Sigmoid colon (tissue), 7 donors: Measurements from ENCODE around the gene TCIRG1. TPM values are rescaled to one million over a fixed set of nuclear protein-coding genes. Genes with fewer than 3 reads are reported as not detected.

Source experiments
- DNase-seq: peaks from one replicate; pipeline ENCODE4 v3.0.0-alpha.2; 2019
- H3K27ac ChIP-seq, 4 donors: fragments of 200-600 bp; sonication (generic); one replicate each; pipeline ENCODE4 v1.5.1; 2016 to 2019; ENCODE audit warnings: mild to moderate bottlenecking in 1 of 4
- H3K27me3 ChIP-seq, 3 donors: fragments of 200-600 bp; sonication (generic); one replicate each; pipeline ENCODE4 v1.5.1; 2019; ENCODE audit warnings: mild to moderate bottlenecking in 1 of 3
- H3K36me3 ChIP-seq, 4 donors: fragments of 200-600 bp; sonication (generic); one replicate each; pipeline ENCODE4 v1.5.1; 2016 to 2019
- H3K4me1 ChIP-seq, 4 donors: fragments of 200-600 bp; sonication (generic); one replicate each; pipeline ENCODE4 v1.5.1; 2017 to 2019
- H3K4me3 ChIP-seq, 4 donors: fragments of 200-600 bp; sonication (generic); one replicate each; pipeline ENCODE4 v1.5.1; 2017 to 2019; ENCODE audit warnings: mild to moderate bottlenecking in 2 of 4, moderate library complexity in 1 of 4
- H3K9me3 ChIP-seq, 4 donors: fragments of 200-600 bp in 3 of 4; sonication (generic) in 3 of 4; one replicate each; pipeline versions ENCODE4 v1.5.1 to v1.6.1; 2013 to 2019
- EP300 ChIP-seq, 4 donors: sonication (generic); formaldehyde crosslinking; IDR thresholded peaks; one replicate each; pipeline ENCODE4 v1.6.1; 2017; ENCODE audit warnings: antibody characterized with exemption in 4 of 4
- POLR2A ChIP-seq, 2 donors: fragments of 450-650 bp; IDR thresholded peaks; one replicate each; pipeline ENCODE4 v1.6.1; 2016; ENCODE audit warnings: antibody characterized with exemption in 2 of 2, mild to moderate bottlenecking in 2 of 2, moderate library complexity in 2 of 2
- POLR2AphosphoS5 ChIP-seq, 4 donors: sonication (generic); formaldehyde crosslinking; IDR thresholded peaks; one replicate each; pipeline ENCODE4 v1.6.1; 2017; ENCODE audit warnings: antibody characterized with exemption in 4 of 4
- WGBS, 2 donors: extraction: QIAGEN DNeasy Blood & Tissue Kit; methylation state at CpG; one replicate each; pipeline ENCODE4 v1.1.7; 2013; 5-methylcytosine and 5-hydroxymethylcytosine counted together
- intact Hi-C: fragments of 100-400 bp; cut with DNase I; formaldehyde crosslinking; loops from one replicate; pipeline ENCODE4 v1.15.1; 2023
- polyA plus RNA-seq, 3 donors: library from polyadenylated mRNA; stranded (reverse); fragments of 200-250 nt; gene quantifications; one replicate each; pipeline ENCODE4 v1.2.3, GENCODE V29; 2013
- total RNA-seq, 4 donors: library from RNA; depleted of rRNA; stranded (reverse); fragments of >200 nt; gene quantifications; one replicate each; pipeline ENCODE4 v1.1.0, GENCODE V29; 2016
- TF ChIP-seq, protein P1 (sequence below), 4 experiments: fragments of 450-650 bp in 3 of 4; fragments of 200-600 bp in 1 of 4; IDR thresholded peaks; one replicate each; pipeline ENCODE4 v1.5.1; 2016 to 2019; ENCODE audit warnings: antibody characterized with exemption in 4 of 4, mild to moderate bottlenecking in 3 of 4, moderate library complexity in 2 of 4
- donor health status: healthy with polysubstance abuse.
- donor health status: Bipolar disorder and iron deficiency.
- donor health status: healthy.

TCIRG1 gene
- total and polyA plus RNA-seq, 7 donors = 15.0 to 276 (median 73.9) TPM

DNA sequence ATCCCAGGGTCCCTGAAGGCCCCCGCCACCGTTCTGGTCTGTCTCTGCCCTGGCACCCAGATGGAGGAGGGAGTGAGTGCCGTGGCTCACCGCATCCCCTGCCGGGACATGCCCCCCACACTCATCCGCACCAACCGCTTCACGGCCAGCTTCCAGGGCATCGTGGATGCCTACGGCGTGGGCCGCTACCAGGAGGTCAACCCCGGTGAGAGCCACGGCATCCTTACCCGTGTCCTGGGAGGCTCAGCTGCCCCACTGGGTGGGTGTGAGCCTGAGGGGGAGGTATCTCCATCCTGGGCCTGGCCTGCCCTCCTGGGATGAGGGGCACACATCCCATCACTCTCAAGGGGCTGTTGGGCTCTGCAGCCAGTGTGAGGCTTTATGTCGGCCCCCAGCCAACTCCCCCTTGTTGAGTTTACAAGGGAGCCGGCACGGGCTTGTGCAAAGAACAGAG lies 6.1 kb downstream of the TCIRG1 start:
- WGBS, 2 donors = 95 to 97% methylated on average over 18 of the region's 18 CpGs
- H3K36me3 ChIP-seq = peaks cover 9 to 73% (median 42%) of the 10 kb centered on the region in 4 donors
- intact Hi-C loops = no loop called here

DNA sequence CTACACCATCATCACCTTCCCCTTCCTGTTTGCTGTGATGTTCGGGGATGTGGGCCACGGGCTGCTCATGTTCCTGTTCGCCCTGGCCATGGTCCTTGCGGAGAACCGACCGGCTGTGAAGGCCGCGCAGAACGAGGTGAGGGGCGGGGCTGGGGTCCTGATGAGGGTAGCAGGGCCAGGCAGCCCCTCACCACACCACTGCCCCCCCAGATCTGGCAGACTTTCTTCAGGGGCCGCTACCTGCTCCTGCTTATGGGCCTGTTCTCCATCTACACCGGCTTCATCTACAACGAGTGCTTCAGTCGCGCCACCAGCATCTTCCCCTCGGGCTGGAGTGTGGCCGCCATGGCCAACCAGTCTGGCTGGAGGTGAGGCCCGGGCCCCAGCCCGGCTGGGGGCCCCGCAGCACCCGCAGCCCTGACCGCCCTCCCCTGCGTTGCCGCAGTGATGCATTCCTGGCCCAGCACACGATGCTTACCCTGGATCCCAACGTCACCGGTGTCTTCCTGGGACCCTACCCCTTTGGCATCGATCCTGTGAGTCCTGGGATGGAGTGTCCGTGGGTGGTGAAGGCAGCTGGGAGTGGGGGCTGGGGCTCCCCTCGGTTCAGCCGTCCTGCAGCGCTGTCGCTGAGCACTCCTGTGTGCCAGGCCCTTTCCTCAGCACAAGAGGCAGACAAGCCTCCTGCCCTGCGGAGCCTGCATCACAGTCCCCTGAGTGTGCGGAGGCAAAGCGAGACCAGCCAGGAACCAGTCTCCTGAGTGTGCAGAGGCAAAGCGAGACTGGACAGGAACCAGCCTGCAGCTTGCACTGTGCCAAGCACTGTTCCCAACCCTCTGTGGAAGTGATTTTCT lies 8.8 kb downstream of the TCIRG1 start:
- WGBS, 2 donors = 93 to 94% methylated on average over 37 of the region's 37 CpGs
- H3K4me3 ChIP-seq = no peak overlapping the region
- H3K4me1 ChIP-seq = peaks cover 0 to 6% (median 3%) of the 10 kb centered on the region in 4 donors
- TF ChIP-seq POLR2A (IDR thresholded peaks at IDR 0.05) = no peak
- TF ChIP-seq, protein P1, sequence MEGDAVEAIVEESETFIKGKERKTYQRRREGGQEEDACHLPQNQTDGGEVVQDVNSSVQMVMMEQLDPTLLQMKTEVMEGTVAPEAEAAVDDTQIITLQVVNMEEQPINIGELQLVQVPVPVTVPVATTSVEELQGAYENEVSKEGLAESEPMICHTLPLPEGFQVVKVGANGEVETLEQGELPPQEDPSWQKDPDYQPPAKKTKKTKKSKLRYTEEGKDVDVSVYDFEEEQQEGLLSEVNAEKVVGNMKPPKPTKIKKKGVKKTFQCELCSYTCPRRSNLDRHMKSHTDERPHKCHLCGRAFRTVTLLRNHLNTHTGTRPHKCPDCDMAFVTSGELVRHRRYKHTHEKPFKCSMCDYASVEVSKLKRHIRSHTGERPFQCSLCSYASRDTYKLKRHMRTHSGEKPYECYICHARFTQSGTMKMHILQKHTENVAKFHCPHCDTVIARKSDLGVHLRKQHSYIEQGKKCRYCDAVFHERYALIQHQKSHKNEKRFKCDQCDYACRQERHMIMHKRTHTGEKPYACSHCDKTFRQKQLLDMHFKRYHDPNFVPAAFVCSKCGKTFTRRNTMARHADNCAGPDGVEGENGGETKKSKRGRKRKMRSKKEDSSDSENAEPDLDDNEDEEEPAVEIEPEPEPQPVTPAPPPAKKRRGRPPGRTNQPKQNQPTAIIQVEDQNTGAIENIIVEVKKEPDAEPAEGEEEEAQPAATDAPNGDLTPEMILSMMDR (IDR thresholded peaks at IDR 0.05) = no peak
- TF ChIP-seq POLR2AphosphoS5 (IDR thresholded peaks at IDR 0.05) = no peak
- TF ChIP-seq EP300 (IDR thresholded peaks at IDR 0.05) = no peak
- H3K9me3 ChIP-seq = no peaks in the 10 kb centered on the region
- intact Hi-C loops = no loop called here
- peak; percentile 56 for DNase-seq
- no peaks in the 10 kb centered on the region for H3K27me3 ChIP-seq
- peaks cover 17 to 89% (median 52%) of the 10 kb centered on the region in 4 donors for H3K36me3 ChIP-seq
- no peak overlapping the region for H3K27ac ChIP-seq

More for the DNA sequence above, 6.1 kb downstream of the TCIRG1 start:
- TF ChIP-seq POLR2A (IDR thresholded peaks at IDR 0.05) = no peak
- TF ChIP-seq, protein P1 (IDR thresholded peaks at IDR 0.05) = no peak
- TF ChIP-seq POLR2AphosphoS5 (IDR thresholded peaks at IDR 0.05) = no peak
- TF ChIP-seq EP300 (IDR thresholded peaks at IDR 0.05) = no peak
- Histone ChIP-seq H3K27me3 (no peaks in the 10 kb centered on the region), H3K4me1 (peaks cover 0 to 31% (median 19%) of the 10 kb centered on the region in 4 donors), H3K4me3 (no peak overlapping the region), H3K27ac (no peak overlapping the region), H3K9me3 (no peaks in the 10 kb centered on the region)
- no peak for DNase-seq

DNA sequence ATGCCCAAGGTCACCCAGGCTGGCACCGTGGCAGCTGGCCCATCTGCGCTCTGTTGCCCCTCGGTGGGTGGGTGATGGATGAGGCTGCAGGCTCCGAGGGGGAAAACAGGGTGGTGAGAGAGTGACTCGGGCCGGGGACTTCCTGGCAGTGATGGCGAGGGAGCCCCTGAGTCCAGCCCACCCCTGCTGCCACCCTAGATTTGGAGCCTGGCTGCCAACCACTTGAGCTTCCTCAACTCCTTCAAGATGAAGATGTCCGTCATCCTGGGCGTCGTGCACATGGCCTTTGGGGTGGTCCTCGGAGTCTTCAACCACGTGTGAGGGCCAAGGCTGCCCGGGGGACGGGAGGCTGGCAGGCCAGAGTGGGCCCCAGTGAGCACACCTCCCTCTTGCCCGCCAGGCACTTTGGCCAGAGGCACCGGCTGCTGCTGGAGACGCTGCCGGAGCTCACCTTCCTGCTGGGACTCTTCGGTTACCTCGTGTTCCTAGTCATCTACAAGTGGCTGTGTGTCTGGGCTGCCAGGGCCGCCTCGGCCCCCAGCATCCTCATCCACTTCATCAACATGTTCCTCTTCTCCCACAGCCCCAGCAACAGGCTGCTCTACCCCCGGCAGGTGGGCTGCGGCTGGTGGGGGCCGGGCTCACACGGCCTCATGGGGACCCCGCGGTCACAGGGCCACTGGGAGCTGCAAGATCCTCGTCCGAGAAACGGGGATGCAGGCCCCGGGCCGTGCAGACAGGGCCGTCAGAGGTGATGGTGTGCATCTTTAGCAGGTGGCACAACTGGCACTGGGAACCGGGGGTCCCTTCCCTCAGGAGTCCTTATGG lies 10.1 kb downstream of the TCIRG1 start:
- no peak overlapping the region for H3K27ac ChIP-seq
- peaks cover 17 to 86% (median 46%) of the 10 kb centered on the region in 4 donors for H3K36me3 ChIP-seq
- no peak for TF ChIP-seq POLR2AphosphoS5 (IDR thresholded peaks at IDR 0.05)
- no peak for TF ChIP-seq POLR2A (IDR thresholded peaks at IDR 0.05)
- no peak for TF ChIP-seq EP300 (IDR thresholded peaks at IDR 0.05)
- TF ChIP-seq, protein P1 (IDR thresholded peaks at IDR 0.05) = no peak
- no peaks in the 10 kb centered on the region for H3K9me3 ChIP-seq
- no peaks in the 10 kb centered on the region for H3K27me3 ChIP-seq
- WGBS, 2 donors = 93% methylated on average over 35 of the region's 35 CpGs
- no peaks in the 10 kb centered on the region for H3K4me1 ChIP-seq
- H3K4me3 ChIP-seq = no peak overlapping the region
- intact Hi-C loops = no loop called here
- peak; percentile 61 for DNase-seq

DNA sequence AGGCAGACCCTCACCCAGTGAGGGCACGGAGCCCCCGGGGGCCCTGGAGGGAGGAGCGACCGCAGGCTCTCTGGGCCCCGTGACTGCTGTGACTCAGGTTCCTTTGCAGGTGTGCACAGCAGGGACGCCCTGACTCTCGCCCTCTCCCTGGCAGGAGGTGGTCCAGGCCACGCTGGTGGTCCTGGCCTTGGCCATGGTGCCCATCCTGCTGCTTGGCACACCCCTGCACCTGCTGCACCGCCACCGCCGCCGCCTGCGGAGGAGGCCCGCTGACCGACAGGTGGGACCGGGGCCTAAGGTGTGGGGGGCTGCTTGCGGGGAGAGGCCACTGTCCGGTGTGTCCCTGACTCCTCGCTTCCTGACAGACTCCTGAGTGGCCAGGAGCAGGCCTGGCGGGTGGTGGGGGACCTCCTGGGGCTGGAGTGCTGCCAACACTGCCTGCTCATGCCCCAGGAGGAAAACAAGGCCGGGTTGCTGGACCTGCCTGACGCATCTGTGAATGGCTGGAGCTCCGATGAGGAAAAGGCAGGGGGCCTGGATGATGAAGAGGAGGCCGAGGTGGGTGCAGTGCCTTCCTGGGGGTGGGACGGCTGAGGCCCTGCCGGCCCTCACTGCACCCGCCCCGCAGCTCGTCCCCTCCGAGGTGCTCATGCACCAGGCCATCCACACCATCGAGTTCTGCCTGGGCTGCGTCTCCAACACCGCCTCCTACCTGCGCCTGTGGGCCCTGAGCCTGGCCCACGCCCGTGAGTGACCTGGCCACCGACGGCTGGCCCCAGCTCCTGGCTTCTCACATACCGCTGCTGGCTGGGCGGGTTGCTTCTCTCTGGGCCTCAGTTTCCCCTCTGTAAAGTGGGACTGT lies 10.9 kb downstream of the TCIRG1 start:
- TF ChIP-seq POLR2A (IDR thresholded peaks at IDR 0.05) = no peak
- TF ChIP-seq POLR2AphosphoS5 (IDR thresholded peaks at IDR 0.05) = no peak
- TF ChIP-seq EP300 (IDR thresholded peaks at IDR 0.05) = no peak
- TF ChIP-seq, protein P1 (IDR thresholded peaks at IDR 0.05) = no peak
- Histone ChIP-seq H3K27ac (no peak overlapping the region), H3K9me3 (no peaks in the 10 kb centered on the region)

More for the DNA sequence above, 10.9 kb downstream of the TCIRG1 start:
- no peak for DNase-seq
- 94% methylated on average over 40 of the region's 40 CpGs for WGBS, 2 donors
- peaks cover 17 to 78% (median 39%) of the 10 kb centered on the region in 4 donors for H3K36me3 ChIP-seq
- intact Hi-C loops = no loop called here
- no peak overlapping the region for H3K4me3 ChIP-seq
- H3K4me1 ChIP-seq = no peaks in the 10 kb centered on the region
- no peaks in the 10 kb centered on the region for H3K27me3 ChIP-seq
